Esophagus muscularis mucosa (tissue), 4 donors: Measurements from ENCODE around the gene KNOP1.

ENCODE experiments used
- CTCF ChIP-seq, 3 experiments: fragments of 200-600 bp in 2 of 3; fragments of 450-650 bp in 1 of 3; sonication (generic) in 2 of 3; IDR thresholded peaks; one replicate each; pipeline ENCODE4 v1.5.1; 2017 to 2019; ENCODE audit warnings: antibody characterized with exemption in 3 of 3, mild to moderate bottlenecking in 2 of 3, moderate library complexity in 1 of 3
- EP300 ChIP-seq: sonication (generic); formaldehyde crosslinking; IDR thresholded peaks from one replicate; pipeline ENCODE4 v1.6.1; 2017; ENCODE audit warnings: antibody characterized with exemption
- POLR2AphosphoS5 ChIP-seq, 2 donors: sonication (generic); formaldehyde crosslinking; IDR thresholded peaks; one replicate each; pipeline ENCODE4 v1.6.1; 2017; ENCODE audit warnings: antibody characterized with exemption in 2 of 2

- TF ChIP-seq EP300: no peak
- TF ChIP-seq POLR2AphosphoS5 (IDR thresholded peaks at IDR 0.05): no peak
- TF ChIP-seq CTCF (IDR thresholded peaks at IDR 0.05): no peak
Measured at GRCh38 chr16:19697756-19698318, 20.2 kb downstream of the KNOP1 start.
